Measurements from ENCODE around the gene INO80C. TPM values are rescaled to one million over a fixed set of nuclear protein-coding genes. Genes with fewer than 3 reads are reported as not detected.

INO80C gene
- total RNA-seq, 4 donors from 2014 or later: 5.3 to 6.4 (median 5.5) TPM

GRCh38 chr18:35508030-35508429 lies 10.3 kb upstream of the INO80C start:
- Histone ChIP-seq H3K27ac (no peak overlapping the region), H3K36me3 (no peaks in the 10 kb centered on the region), H3K4me1 (peaks cover 12 to 22% of the 10 kb centered on the region in 2 donors), H3K9me3 (no peaks in the 10 kb centered on the region), H3K4me3 (no peak overlapping the region), H3K27me3 (no peaks in the 10 kb centered on the region)
- no peak for DNase-seq
- no peak for TF ChIP-seq CTCF (IDR thresholded peaks at IDR 0.05 in 4 of 5, conservative IDR thresholded peaks at IDR 0.05 in 1 of 5)
- no peak for TF ChIP-seq POLR2A (IDR thresholded peaks at IDR 0.05)
- intact Hi-C loops (cut with DNase I; ENCODE audit: low total_unique reads) (no loop called here), in situ Hi-C loops (cut with MboI; ENCODE audit: low sequenced_read_pairs in 4 of 4) (no loop called here)
- no peak for ATAC-seq

GRCh38 chr18:35507623-35508022 lies 9.9 kb upstream of the INO80C start:
- H3K27ac ChIP-seq: no peak overlapping the region
- no peaks in the 10 kb centered on the region for H3K27me3 ChIP-seq
- TF ChIP-seq POLR2A (IDR thresholded peaks at IDR 0.05) (no peak), CTCF (IDR thresholded peaks at IDR 0.05 in 4 of 5, conservative IDR thresholded peaks at IDR 0.05 in 1 of 5) (no peak)
- DNase-seq (no peak), ATAC-seq (no peak)
- peaks cover 8 to 18% of the 10 kb centered on the region in 2 donors for H3K4me1 ChIP-seq
- no peaks in the 10 kb centered on the region for H3K36me3 ChIP-seq
- intact Hi-C loops (cut with DNase I; ENCODE audit: low total_unique reads) (no loop called here), in situ Hi-C loops (cut with MboI; ENCODE audit: low sequenced_read_pairs in 4 of 4) (no loop called here)
- no peaks in the 10 kb centered on the region for H3K9me3 ChIP-seq
- no peak overlapping the region for H3K4me3 ChIP-seq

GRCh38 chr18:35507192-35507591 lies 9.4 kb upstream of the INO80C start:
- H3K27ac ChIP-seq: no peak overlapping the region
- in situ Hi-C loops (cut with MboI; ENCODE audit: low sequenced_read_pairs in 4 of 4): no loop called here
- no peak for TF ChIP-seq CTCF (IDR thresholded peaks at IDR 0.05 in 4 of 5, conservative IDR thresholded peaks at IDR 0.05 in 1 of 5)
- no peak for TF ChIP-seq POLR2A (IDR thresholded peaks at IDR 0.05)
- no peak for ATAC-seq
- peaks cover 7 to 14% of the 10 kb centered on the region in 2 donors for H3K4me1 ChIP-seq
- no peaks in the 10 kb centered on the region for H3K9me3 ChIP-seq
- H3K4me3 ChIP-seq: no peak overlapping the region
- no peaks in the 10 kb centered on the region for H3K27me3 ChIP-seq
- H3K36me3 ChIP-seq: no peaks in the 10 kb centered on the region
- no peak for DNase-seq
- intact Hi-C loops (cut with DNase I; ENCODE audit: low total_unique reads): no loop called here

GRCh38 chr18:35506024-35506712 lies 8.4 kb upstream of the INO80C start:
- H3K4me3 ChIP-seq: no peak overlapping the region
- H3K36me3 ChIP-seq: no peaks in the 10 kb centered on the region
- peaks cover 2 to 14% of the 10 kb centered on the region in 2 donors for H3K4me1 ChIP-seq
- in situ Hi-C loops (cut with MboI; ENCODE audit: low sequenced_read_pairs in 4 of 4): no loop called here
- intact Hi-C loops (cut with DNase I; ENCODE audit: low total_unique reads): no loop called here
- no peak for ATAC-seq
- DNase-seq: no peak
- H3K27ac ChIP-seq: no peak overlapping the region
- TF ChIP-seq CTCF (IDR thresholded peaks at IDR 0.05 in 4 of 5, conservative IDR thresholded peaks at IDR 0.05 in 1 of 5): no peak
- no peak for TF ChIP-seq POLR2A (IDR thresholded peaks at IDR 0.05)
- H3K9me3 ChIP-seq: no peaks in the 10 kb centered on the region
- H3K27me3 ChIP-seq: no peaks in the 10 kb centered on the region

GRCh38 chr18:35504996-35505395 lies 7.2 kb upstream of the INO80C start:
- no peak for DNase-seq
- Histone ChIP-seq H3K36me3 (no peaks in the 10 kb centered on the region), H3K4me3 (no peak overlapping the region), H3K27me3 (no peaks in the 10 kb centered on the region), H3K4me1 (peaks cover 0 to 6% of the 10 kb centered on the region in 2 donors), H3K27ac (no peak overlapping the region), H3K9me3 (no peaks in the 10 kb centered on the region)
- ATAC-seq: no peak
- no peak for TF ChIP-seq CTCF (IDR thresholded peaks at IDR 0.05 in 4 of 5, conservative IDR thresholded peaks at IDR 0.05 in 1 of 5)
- no peak for TF ChIP-seq POLR2A (IDR thresholded peaks at IDR 0.05)
- intact Hi-C loops (cut with DNase I; ENCODE audit: low total_unique reads): no loop called here
- in situ Hi-C loops (cut with MboI; ENCODE audit: low sequenced_read_pairs in 4 of 4): no loop called here

All from gastrocnemius medialis (tissue), 4 donors.